ENCODE data around the gene ACY1.

- TF ChIP-seq CTCF (IDR thresholded peaks at IDR 0.05) = no peak
- no peak for TF ChIP-seq POLR2A (IDR thresholded peaks at IDR 0.05)
Observed at GRCh38 chr3:51941463-51941797, 41.9 kb upstream of the ACY1 start.
